GM20000 (cell line): Measurements from ENCODE around the gene UPF1.

Experiments
- DNase-seq: peaks from one replicate; pipeline ENCODE4 v3.0.0; 2012; ENCODE audit warnings: low spot score
- TF ChIP-seq, protein P1 (sequence below): IDR thresholded peaks from 2 replicates; pipeline ENCODE4 v1.5.1; 2012; ENCODE audit warnings: mild to moderate bottlenecking, control low read depth; ENCODE audit errors: extremely low read depth, missing control alignments

UPF1 gene

DNA sequence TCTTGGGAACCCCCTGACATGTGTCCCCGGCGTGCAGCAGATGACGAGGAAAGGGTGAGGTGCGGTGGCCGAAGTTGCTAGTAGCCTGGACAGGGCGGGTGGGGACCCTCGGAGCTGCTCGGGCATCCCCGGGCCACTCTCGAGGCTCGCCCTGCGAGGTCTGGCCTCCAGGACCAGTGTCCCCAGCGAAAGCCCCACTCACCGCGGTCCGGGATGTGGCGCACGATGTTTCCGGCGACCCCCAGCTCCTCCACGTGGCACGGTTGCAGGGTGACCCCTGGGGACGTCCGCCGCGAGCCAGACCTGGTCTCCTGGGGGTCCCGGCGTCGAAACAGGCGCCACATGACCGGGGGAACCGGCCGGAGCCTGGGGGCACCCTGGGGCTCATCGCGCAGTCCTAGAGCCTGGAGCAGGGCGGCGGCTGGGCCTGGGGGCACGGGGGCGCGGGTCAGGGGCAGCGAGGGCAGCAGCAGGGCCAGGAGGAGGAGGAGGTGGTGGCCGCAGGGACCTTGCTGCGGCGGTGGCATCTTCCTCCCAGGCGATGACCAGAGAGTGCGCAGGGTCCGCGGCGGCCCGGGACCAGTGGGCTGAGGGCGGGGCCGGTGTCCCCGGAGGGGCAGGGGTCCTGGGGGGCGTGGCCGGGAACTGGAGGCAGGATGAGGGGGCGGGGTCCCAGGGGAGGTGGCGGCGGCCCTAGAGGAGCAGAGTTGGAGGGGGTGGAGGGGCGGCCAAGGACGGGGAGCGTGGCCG, 38.2 kb downstream of the UPF1 start:
- DNase-seq, result no peak
- TF ChIP-seq, protein P1, sequence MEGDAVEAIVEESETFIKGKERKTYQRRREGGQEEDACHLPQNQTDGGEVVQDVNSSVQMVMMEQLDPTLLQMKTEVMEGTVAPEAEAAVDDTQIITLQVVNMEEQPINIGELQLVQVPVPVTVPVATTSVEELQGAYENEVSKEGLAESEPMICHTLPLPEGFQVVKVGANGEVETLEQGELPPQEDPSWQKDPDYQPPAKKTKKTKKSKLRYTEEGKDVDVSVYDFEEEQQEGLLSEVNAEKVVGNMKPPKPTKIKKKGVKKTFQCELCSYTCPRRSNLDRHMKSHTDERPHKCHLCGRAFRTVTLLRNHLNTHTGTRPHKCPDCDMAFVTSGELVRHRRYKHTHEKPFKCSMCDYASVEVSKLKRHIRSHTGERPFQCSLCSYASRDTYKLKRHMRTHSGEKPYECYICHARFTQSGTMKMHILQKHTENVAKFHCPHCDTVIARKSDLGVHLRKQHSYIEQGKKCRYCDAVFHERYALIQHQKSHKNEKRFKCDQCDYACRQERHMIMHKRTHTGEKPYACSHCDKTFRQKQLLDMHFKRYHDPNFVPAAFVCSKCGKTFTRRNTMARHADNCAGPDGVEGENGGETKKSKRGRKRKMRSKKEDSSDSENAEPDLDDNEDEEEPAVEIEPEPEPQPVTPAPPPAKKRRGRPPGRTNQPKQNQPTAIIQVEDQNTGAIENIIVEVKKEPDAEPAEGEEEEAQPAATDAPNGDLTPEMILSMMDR, result no peak

DNA sequence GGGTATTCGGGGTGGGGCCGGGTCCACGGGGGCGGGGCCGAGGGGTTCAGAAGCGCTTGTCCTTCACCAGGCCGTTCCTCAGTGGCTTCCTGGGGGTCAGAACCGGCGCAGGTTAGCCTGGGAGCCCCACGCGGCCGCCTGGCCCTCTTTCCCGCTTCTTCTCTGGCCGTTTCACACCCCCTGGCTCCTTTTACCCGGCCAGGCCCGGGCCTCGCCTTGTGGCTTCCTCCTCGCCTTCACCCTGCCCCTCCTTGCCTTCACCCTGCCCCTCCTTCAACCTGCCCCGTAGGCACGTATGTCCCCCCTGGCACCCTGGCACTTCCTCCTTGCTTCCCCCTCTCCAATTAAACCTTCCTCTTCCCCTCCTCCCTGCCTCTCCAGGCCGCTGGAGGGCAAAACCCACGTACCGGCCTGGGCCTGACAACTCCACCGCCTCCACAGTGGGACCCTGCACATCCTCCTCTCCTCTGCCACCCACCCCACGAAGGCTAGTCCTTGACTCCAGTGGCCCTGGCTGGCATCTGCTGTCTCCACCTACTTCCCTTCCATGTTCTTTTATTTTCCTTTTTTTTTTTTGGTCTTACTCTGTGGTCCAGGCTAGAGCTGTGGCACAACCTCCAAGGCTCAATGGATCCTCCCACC, 38.9 kb downstream of the UPF1 start:
- TF ChIP-seq, protein P1, result no peak
- no peak for DNase-seq

DNA sequence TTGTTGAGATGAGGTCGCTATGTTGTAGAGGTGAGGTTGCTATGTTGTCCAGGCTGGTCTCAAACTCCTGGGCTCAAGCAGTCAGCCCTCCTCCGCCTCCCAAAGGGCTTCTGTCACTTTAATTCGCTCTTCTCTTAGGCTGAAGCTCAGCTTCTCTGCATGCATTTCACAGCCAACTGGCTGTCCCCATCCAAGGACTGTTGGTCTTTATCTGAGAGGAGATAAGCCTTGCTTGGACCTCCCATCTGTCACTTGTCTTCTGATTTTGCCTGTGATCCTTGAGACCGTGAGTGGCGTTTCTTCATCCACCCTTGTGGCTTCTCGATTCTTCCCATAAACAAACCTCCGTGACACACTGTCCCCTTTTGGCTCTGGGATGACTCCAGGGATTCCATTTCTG, 39.8 kb downstream of the UPF1 start:
- no peak for DNase-seq
- TF ChIP-seq, protein P1, result no peak

DNA sequence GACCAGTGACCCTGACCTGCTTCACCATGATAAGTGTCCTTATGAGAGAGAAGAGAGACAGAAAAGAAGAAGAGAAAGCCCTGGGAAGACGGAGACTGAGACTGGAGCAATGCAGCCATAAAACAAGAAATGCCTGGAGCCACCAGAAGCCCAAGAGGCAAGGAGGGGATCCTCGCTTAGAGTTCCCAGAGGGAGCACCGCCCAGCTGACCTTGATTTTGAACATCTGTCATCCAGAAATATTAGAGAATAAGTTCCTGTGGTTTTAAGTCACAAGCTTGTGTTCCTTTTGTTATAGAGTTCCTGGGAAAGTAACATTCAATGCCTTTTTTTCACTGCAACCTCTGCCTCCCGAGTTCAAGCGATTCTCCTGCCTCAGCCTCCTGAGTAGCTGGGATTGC, 44.0 kb downstream of the UPF1 start:
- TF ChIP-seq, protein P1, result no peak
- DNase-seq, result no peak

DNA sequence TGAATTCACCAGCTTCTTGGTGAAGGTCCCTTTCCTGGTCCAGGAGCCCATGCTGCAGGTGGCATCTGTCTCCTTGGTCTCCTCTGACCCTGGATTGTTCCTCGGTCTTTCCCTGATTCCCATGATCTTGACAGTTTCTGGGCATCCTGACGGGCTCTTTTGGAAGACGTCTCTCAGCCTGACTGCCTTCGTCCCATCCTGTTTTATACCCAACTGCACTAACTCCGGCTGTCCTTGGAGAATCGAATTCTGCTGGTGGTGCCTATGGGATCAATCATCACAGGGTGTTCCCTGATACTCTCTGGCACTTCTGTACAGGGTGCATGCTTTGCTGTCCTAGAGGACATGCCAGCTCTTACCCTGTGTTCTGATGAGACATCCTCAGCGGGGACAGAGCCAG, 45.1 kb downstream of the UPF1 start:
- no peak for DNase-seq

DNA sequence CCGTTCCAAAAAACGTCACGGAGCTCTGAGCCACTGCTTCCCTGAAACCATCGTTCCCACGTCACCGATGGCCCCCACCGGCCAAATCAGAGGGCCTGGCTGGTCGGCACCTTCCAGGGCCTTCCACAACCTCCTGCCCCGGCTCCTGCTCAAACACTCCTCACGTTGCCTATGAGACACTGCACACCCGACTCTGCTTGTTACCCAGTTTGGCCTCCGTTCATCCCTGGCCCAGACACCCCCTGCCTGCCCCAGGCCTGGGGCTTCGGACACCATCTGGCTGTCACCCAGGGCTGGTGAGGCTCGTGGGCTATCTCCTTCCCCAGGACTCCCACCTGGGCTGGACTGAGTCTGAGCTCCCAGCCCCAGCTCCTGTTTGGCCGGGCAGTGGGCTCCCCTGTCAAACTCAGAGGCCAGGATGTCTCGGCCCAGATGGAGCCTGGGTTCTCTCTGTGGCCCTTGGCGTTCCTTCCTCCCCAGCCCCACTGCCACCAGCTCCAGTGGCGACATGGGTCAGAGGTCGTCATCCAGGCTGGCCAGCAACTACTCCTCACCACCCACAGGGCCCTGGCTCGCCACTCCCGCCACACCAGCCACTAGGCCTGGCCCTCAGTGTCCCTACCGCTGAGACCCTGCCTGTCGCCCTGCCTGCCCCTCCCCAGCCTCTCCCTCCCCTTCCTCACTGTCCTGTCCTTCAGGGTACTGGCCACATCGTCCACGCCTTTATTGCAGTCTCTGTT, 46.5 kb downstream of the UPF1 start:
- TF ChIP-seq, protein P1, result no peak
- no peak for DNase-seq

More for the DNA sequence above, 45.1 kb downstream of the UPF1 start:
- TF ChIP-seq, protein P1, result no peak
